Liver (tissue), 3 donors: Measurements from ENCODE around the gene MMS19.

Experiments
- CTCF ChIP-seq: fragments of 150-350 bp; IDR thresholded peaks from 2 replicates; pipeline ENCODE4 v1.5.1; 2017; ENCODE audit warnings: improper control_type of control experiment, low read depth, low read length; ENCODE audit not compliant: missing input control
- FOXA1 ChIP-seq: IDR thresholded peaks from 2 replicates; pipeline ENCODE4 v1.6.1; 2016; ENCODE audit warnings: antibody characterized with exemption
- HNF4G ChIP-seq: IDR thresholded peaks from 2 replicates; pipeline ENCODE4 v1.6.1; 2016; ENCODE audit warnings: antibody characterized with exemption
- RAD21 ChIP-seq, 2 donors: IDR thresholded peaks; 2 replicates each; pipeline ENCODE4 v1.6.1; 2016; ENCODE audit warnings: antibody characterized with exemption in 2 of 2, mild to moderate bottlenecking in 2 of 2
- SP1 ChIP-seq: IDR thresholded peaks from 2 replicates; pipeline ENCODE4 v1.6.1; 2018; ENCODE audit warnings: antibody characterized with exemption, mild to moderate bottlenecking
- TAF1 ChIP-seq: conservative IDR thresholded peaks from 2 replicates; pipeline ENCODE4 v1.6.1; 2016; ENCODE audit warnings: antibody characterized with exemption, mild to moderate bottlenecking
- ZBTB33 ChIP-seq: IDR thresholded peaks from 2 replicates; pipeline ENCODE4 v1.6.1; 2016; ENCODE audit warnings: antibody characterized with exemption
- TF ChIP-seq, protein P1 (sequence below): IDR thresholded peaks from 2 replicates; pipeline ENCODE4 v1.6.1; 2016; ENCODE audit warnings: antibody characterized with exemption, mild to moderate bottlenecking
- TF ChIP-seq, protein P2 (sequence below): IDR thresholded peaks from 2 replicates; pipeline ENCODE4 v1.6.1; 2016; ENCODE audit warnings: antibody characterized with exemption
- TF ChIP-seq, protein P3 (sequence below): IDR thresholded peaks from 2 replicates; pipeline ENCODE4 v1.6.1; 2016; ENCODE audit warnings: antibody characterized with exemption
- donor health status: healthy.
- donor health status: healthy.

- TF ChIP-seq CTCF (no peak), HNF4G (no peak), TAF1 (no peak), SP1 (no peak), FOXA1 (no peak), RAD21 (IDR thresholded peaks at IDR 0.05) (no peak), ZBTB33 (no peak)
- TF ChIP-seq, protein P1, sequence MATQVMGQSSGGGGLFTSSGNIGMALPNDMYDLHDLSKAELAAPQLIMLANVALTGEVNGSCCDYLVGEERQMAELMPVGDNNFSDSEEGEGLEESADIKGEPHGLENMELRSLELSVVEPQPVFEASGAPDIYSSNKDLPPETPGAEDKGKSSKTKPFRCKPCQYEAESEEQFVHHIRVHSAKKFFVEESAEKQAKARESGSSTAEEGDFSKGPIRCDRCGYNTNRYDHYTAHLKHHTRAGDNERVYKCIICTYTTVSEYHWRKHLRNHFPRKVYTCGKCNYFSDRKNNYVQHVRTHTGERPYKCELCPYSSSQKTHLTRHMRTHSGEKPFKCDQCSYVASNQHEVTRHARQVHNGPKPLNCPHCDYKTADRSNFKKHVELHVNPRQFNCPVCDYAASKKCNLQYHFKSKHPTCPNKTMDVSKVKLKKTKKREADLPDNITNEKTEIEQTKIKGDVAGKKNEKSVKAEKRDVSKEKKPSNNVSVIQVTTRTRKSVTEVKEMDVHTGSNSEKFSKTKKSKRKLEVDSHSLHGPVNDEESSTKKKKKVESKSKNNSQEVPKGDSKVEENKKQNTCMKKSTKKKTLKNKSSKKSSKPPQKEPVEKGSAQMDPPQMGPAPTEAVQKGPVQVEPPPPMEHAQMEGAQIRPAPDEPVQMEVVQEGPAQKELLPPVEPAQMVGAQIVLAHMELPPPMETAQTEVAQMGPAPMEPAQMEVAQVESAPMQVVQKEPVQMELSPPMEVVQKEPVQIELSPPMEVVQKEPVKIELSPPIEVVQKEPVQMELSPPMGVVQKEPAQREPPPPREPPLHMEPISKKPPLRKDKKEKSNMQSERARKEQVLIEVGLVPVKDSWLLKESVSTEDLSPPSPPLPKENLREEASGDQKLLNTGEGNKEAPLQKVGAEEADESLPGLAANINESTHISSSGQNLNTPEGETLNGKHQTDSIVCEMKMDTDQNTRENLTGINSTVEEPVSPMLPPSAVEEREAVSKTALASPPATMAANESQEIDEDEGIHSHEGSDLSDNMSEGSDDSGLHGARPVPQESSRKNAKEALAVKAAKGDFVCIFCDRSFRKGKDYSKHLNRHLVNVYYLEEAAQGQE, result no peak
- TF ChIP-seq, protein P2, sequence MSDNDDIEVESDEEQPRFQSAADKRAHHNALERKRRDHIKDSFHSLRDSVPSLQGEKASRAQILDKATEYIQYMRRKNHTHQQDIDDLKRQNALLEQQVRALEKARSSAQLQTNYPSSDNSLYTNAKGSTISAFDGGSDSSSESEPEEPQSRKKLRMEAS, result no peak
- TF ChIP-seq, protein P3, sequence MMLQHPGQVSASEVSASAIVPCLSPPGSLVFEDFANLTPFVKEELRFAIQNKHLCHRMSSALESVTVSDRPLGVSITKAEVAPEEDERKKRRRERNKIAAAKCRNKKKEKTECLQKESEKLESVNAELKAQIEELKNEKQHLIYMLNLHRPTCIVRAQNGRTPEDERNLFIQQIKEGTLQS, result no peak
These were observed 70.5 kb downstream of the MMS19 start for GRCh38 chr10:97427571-97428179.
